C4-2B (cell line): Measurements from ENCODE around the gene TTLL7.

ENCODE experiments used
- CTCF ChIP-seq: fragments of 450-650 bp; conservative IDR thresholded peaks from 2 replicates; pipeline ENCODE4 v1.5.1; 2017; ENCODE audit warnings: mild to moderate bottlenecking
- ZFX ChIP-seq: fragments of 450-650 bp; IDR thresholded peaks from 2 replicates; pipeline ENCODE4 v1.6.1; 2017

- TF ChIP-seq CTCF (no peak), ZFX (no peak)
These were observed 38.2 kb downstream of the TTLL7 start for GRCh38 chr1:83960669-83961277.
